Measurements from ENCODE around the gene TSHZ2. TPM values are rescaled to one million over a fixed set of nuclear protein-coding genes. Genes with fewer than 3 reads are reported as not detected.

Gene TSHZ2
- total and polyA plus RNA-seq, 2 donors (not counting 1 experiment from before 2014, with no cell fraction given), result 1.00 to 5.7 TPM

GRCh38 chr20:53284256-53284655 is 312.1 kb downstream of the TSHZ2 start:
- Histone ChIP-seq H4K20me1 (ENCODE audit: control insufficient read depth, insufficient read depth, low read length, poor library complexity, severe bottlenecking) (no peaks in the 10 kb centered on the region), H3K27me3 (replicated peaks in 1 of 4; ENCODE audit: control extremely low read depth in 1 of 4, control insufficient read depth in 3 of 4, insufficient read depth in 4 of 4, low read length in 3 of 4) (peaks cover 0 to 3% (median 0%) of the 10 kb centered on the region in 4 experiments), H2AFZ (ENCODE audit: insufficient read depth, low read depth, low read length, poor library complexity, severe bottlenecking) (no peak overlapping the region), H3K79me2 (ENCODE audit: control insufficient read depth, insufficient read depth, low read length) (no peaks in the 10 kb centered on the region), H3K4me2 (replicated peaks; ENCODE audit: low read depth, low read length, poor library complexity, severe bottlenecking) (no peak overlapping the region), H3K9me3 (ENCODE audit: control extremely low read depth in 1 of 3, control insufficient read depth in 2 of 3, insufficient read depth in 1 of 3, low read length in 2 of 3) (no peaks in the 10 kb centered on the region), H3K9ac (ENCODE audit: low read length) (no peak overlapping the region), H3K36me3 (replicated peaks in 1 of 2; ENCODE audit: control extremely low read depth in 1 of 2, control insufficient read depth in 1 of 2, extremely low read depth in 1 of 2, insufficient read depth in 2 of 2, low read length in 1 of 2) (no peaks in the 10 kb centered on the region), H3K4me1 (ENCODE audit: control insufficient read depth in 2 of 2, insufficient read depth in 2 of 2, low read length in 2 of 2) (no peaks in the 10 kb centered on the region), H3K27ac (ENCODE audit: low read length in 2 of 2) (no peak overlapping the region), H3K4me3 (ENCODE audit: control extremely low read depth in 1 of 5, extremely low read depth in 1 of 5, insufficient read depth in 1 of 5, low read depth in 2 of 5, low read length in 4 of 5) (no peak overlapping the region)
- Mint-ChIP-seq H3K9me3 (ENCODE audit: insufficient read depth) (no peaks in the 10 kb centered on the region), H3K4me3 (no peak overlapping the region), H3K27ac (no peak overlapping the region), H3K27me3 (peaks cover 10% of the 10 kb centered on the region), H3K4me1 (no peaks in the 10 kb centered on the region)
- intact Hi-C loops (cut with micrococcal nuclease), result no loop called here
- ATAC-seq (ENCODE audit: low read depth) (no peak), DNase-seq (no peak)
- ChIA-PET POLR2A (no interaction called here), CTCF (no interaction called here)
- WGBS (ENCODE audit: insufficient coverage), result 100% methylated on average over 4 of the region's 11 CpGs
- TF ChIP-seq EZH2 (IDR thresholded peaks at IDR 0.05; ENCODE audit: borderline replicate concordance, insufficient read depth, low read depth, low read length, poor library complexity, severe bottlenecking) (no peak), CTCF (IDR thresholded peaks at IDR 0.05) (no peak)

- Mint-ChIP-seq H3K27me3 (peaks cover 10% of the 10 kb centered on the region), H3K27ac (no peak overlapping the region), H3K4me3 (no peak overlapping the region), H3K4me1 (no peaks in the 10 kb centered on the region), H3K9me3 (ENCODE audit: insufficient read depth) (no peaks in the 10 kb centered on the region)
- no peak overlapping the region for H2AFZ ChIP-seq (ENCODE audit: insufficient read depth, low read depth, low read length, poor library complexity, severe bottlenecking)
- H3K36me3 ChIP-seq (replicated peaks in 1 of 2; ENCODE audit: control extremely low read depth in 1 of 2, control insufficient read depth in 1 of 2, extremely low read depth in 1 of 2, insufficient read depth in 2 of 2, low read length in 1 of 2), result no peaks in the 10 kb centered on the region
- ATAC-seq (ENCODE audit: low read depth), result no peak
- intact Hi-C loops (cut with micrococcal nuclease), result no loop called here
- H3K9me3 ChIP-seq (ENCODE audit: control extremely low read depth in 1 of 3, control insufficient read depth in 2 of 3, insufficient read depth in 1 of 3, low read length in 2 of 3), result no peaks in the 10 kb centered on the region
- H4K20me1 ChIP-seq (ENCODE audit: control insufficient read depth, insufficient read depth, low read length, poor library complexity, severe bottlenecking), result no peaks in the 10 kb centered on the region
- ChIA-PET POLR2A (no interaction called here), CTCF (no interaction called here)
- no peak overlapping the region for H3K4me2 ChIP-seq (replicated peaks; ENCODE audit: low read depth, low read length, poor library complexity, severe bottlenecking)
- H3K9ac ChIP-seq (ENCODE audit: low read length), result no peak overlapping the region
- no peaks in the 10 kb centered on the region for H3K4me1 ChIP-seq (ENCODE audit: control insufficient read depth in 2 of 2, insufficient read depth in 2 of 2, low read length in 2 of 2)
- H3K79me2 ChIP-seq (ENCODE audit: control insufficient read depth, insufficient read depth, low read length), result no peaks in the 10 kb centered on the region
- no peak overlapping the region for H3K27ac ChIP-seq (ENCODE audit: low read length in 2 of 2)
- peaks cover 0 to 3% (median 0%) of the 10 kb centered on the region in 4 experiments for H3K27me3 ChIP-seq (replicated peaks in 1 of 4; ENCODE audit: control extremely low read depth in 1 of 4, control insufficient read depth in 3 of 4, insufficient read depth in 4 of 4, low read length in 3 of 4)
- no peak for DNase-seq
- no peak for TF ChIP-seq CTCF (IDR thresholded peaks at IDR 0.05)
- TF ChIP-seq EZH2 (IDR thresholded peaks at IDR 0.05; ENCODE audit: borderline replicate concordance, insufficient read depth, low read depth, low read length, poor library complexity, severe bottlenecking), result no peak
- H3K4me3 ChIP-seq (ENCODE audit: control extremely low read depth in 1 of 5, extremely low read depth in 1 of 5, insufficient read depth in 1 of 5, low read depth in 2 of 5, low read length in 4 of 5), result no peak overlapping the region
- WGBS (ENCODE audit: insufficient coverage), result 94% methylated on average over 9 of the region's 11 CpGs
These were observed 312.5 kb downstream of the TSHZ2 start for GRCh38 chr20:53284696-53285095.
